PC-9 (cell line): ENCODE data around the gene ZNF398. TPM values are rescaled to one million over a fixed set of nuclear protein-coding genes. Genes with fewer than 3 reads are reported as not detected.

Experiments used
- BruUV-seq: library from RNA; stranded (reverse); fragments of 400-500 nt; replicated peaks from 2 replicates; lab custom pipeline; 2021; lab: Mats Ljungman, UMichigan
- CTCF ChIA-PET: fragments of 300-600 bp; sonication (Branson Sonifier 250); formaldehyde crosslinking; loops from one replicate; lab custom pipeline; 2022; ENCODE audit warnings: antibody characterized with exemption; lab: Charles Lee
- POLR2A ChIA-PET: fragments of 300-600 bp; sonication (Branson Sonifier 250); formaldehyde crosslinking; loops from one replicate; lab custom pipeline; 2022; ENCODE audit warnings: antibody characterized with exemption; ENCODE audit not compliant: unreplicated experiment; lab: Charles Lee
- DNase-seq, 2 experiments: peaks; one replicate each; pipeline versions ENCODE4 v3.0.0 to v3.0.0-alpha.2; 2015 to 2022; ENCODE audit warnings: mixed read lengths in 1 of 2
- H2AFZ ChIP-seq: fragments of 200-600 bp; sonication (generic); 2 replicates; pipeline ENCODE4 v1.8.1; 2017; ENCODE audit warnings: antibody characterized with exemption
- H3F3A ChIP-seq: fragments of 200-600 bp; sonication (generic); 2 replicates; pipeline ENCODE4 v1.8.1; 2017; ENCODE audit warnings: antibody characterized with exemption, mild to moderate bottlenecking, low read depth; ENCODE audit not compliant: insufficient read depth
- H3K27ac ChIP-seq: fragments of 200-600 bp; sonication (generic); 2 replicates; pipeline ENCODE4 v1.6.1; 2016; ENCODE audit warnings: mixed run types
- H3K27me3 ChIP-seq: fragments of 200-600 bp; sonication (generic); 2 replicates; pipeline ENCODE4 v1.6.1; 2016; ENCODE audit warnings: low read depth, mixed run types; ENCODE audit not compliant: insufficient read depth
- H3K36me3 ChIP-seq: fragments of 200-600 bp; sonication (generic); 2 replicates; pipeline ENCODE4 v1.6.1; 2016; ENCODE audit warnings: low read depth, mixed run types
- H3K4me1 ChIP-seq: fragments of 200-600 bp; sonication (generic); replicated peaks from 2 replicates; pipeline ENCODE4 v1.6.1; 2016; ENCODE audit warnings: mixed run types; ENCODE audit not compliant: insufficient read depth
- H3K4me2 ChIP-seq: fragments of 200-600 bp; sonication (generic); 2 replicates; pipeline ENCODE4 v1.6.1; 2017; ENCODE audit warnings: mixed run types
- H3K4me3 ChIP-seq: fragments of 200-600 bp; sonication (generic); 2 replicates; pipeline ENCODE4 v1.6.1; 2016; ENCODE audit warnings: mixed run types
- H3K79me2 ChIP-seq: fragments of 200-600 bp; sonication (generic); 2 replicates; pipeline ENCODE4 v1.6.1; 2017; ENCODE audit warnings: low read depth, mixed run types
- H3K9me2 ChIP-seq: fragments of 200-600 bp; sonication (generic); 2 replicates; pipeline ENCODE4 v1.8.1; 2017; ENCODE audit warnings: mild to moderate bottlenecking; ENCODE audit not compliant: insufficient read depth
- H3K9me3 ChIP-seq: fragments of 200-600 bp; sonication (generic); 2 replicates; pipeline ENCODE4 v1.8.1; 2016; ENCODE audit warnings: low read depth; ENCODE audit not compliant: insufficient read depth
- H4K20me1 ChIP-seq: fragments of 200-600 bp; sonication (generic); 2 replicates; pipeline ENCODE4 v1.8.1; 2017; ENCODE audit not compliant: insufficient read depth
- EZH2 ChIP-seq: fragments of 200-600 bp; sonication (generic); IDR thresholded peaks from 2 replicates; pipeline ENCODE4 v1.8.0; 2017; ENCODE audit warnings: antibody characterized with exemption, low read depth
- intact Hi-C: fragments of 100-400 bp; cut with micrococcal nuclease; formaldehyde crosslinking; loops from one replicate; pipeline ENCODE4 v1.10.0; 2022; ENCODE audit not compliant: unreplicated experiment
- total RNA-seq: library from RNA; stranded (reverse); gene quantifications from 2 replicates; pipeline ENCODE4 v1.2.3, GENCODE V29; 2021
- TF ChIP-seq, protein P1 (sequence below): fragments of 200-600 bp; sonication (generic); conservative IDR thresholded peaks from 2 replicates; pipeline ENCODE4 v1.6.1; 2017; ENCODE audit warnings: mixed run types, antibody characterized with exemption, mild to moderate bottlenecking, moderate library complexity

The ZNF398 gene
- total RNA-seq, 1 experiment from 2014 or later: 11.7 TPM

DNA sequence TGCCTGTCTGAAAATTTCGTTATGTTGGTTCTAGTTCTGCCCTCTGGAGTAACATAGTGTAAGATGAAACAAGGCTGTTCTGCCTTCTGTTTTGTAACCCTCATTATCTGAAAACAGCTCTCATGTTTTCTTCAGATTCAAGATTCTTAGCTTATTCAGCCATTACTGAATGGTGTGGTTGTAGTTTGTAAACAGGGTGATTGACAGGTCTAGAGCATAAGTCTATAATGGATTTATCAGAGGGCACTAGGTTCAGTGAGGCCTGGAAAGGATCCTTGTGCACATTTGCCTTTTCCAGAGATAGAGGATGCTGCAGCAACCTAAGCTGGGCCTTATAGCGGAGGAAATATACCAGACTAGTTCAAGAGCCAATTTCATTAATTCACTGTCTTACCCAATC, 6.1 kb downstream of the ZNF398 start:
- intact Hi-C loops: no loop called here
- ChIA-PET POLR2A (no interaction called here), CTCF (interaction anchor here (0.8 kb wide), 1 partner anchor 43 kb away, joined by 3 read pairs; no protein-coding TSS in a partner anchor)
- H3K36me3 ChIP-seq: no peaks in the 10 kb centered on the region
- H3K4me1 ChIP-seq: peaks cover 6% of the 10 kb centered on the region; the same call in 1 of the 2 replicates
- TF ChIP-seq EZH2: no peak
- TF ChIP-seq, protein P1, sequence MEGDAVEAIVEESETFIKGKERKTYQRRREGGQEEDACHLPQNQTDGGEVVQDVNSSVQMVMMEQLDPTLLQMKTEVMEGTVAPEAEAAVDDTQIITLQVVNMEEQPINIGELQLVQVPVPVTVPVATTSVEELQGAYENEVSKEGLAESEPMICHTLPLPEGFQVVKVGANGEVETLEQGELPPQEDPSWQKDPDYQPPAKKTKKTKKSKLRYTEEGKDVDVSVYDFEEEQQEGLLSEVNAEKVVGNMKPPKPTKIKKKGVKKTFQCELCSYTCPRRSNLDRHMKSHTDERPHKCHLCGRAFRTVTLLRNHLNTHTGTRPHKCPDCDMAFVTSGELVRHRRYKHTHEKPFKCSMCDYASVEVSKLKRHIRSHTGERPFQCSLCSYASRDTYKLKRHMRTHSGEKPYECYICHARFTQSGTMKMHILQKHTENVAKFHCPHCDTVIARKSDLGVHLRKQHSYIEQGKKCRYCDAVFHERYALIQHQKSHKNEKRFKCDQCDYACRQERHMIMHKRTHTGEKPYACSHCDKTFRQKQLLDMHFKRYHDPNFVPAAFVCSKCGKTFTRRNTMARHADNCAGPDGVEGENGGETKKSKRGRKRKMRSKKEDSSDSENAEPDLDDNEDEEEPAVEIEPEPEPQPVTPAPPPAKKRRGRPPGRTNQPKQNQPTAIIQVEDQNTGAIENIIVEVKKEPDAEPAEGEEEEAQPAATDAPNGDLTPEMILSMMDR: no peak
- no peaks in the 10 kb centered on the region for H3K9me2 ChIP-seq
- H4K20me1 ChIP-seq: no peaks in the 10 kb centered on the region; the same call in 1 of the 2 replicates
- H3F3A ChIP-seq: no peaks in the 10 kb centered on the region
- no peak overlapping the region for H3K27ac ChIP-seq
- H2AFZ ChIP-seq: no peak overlapping the region
- H3K4me3 ChIP-seq: no peak overlapping the region
- no peak overlapping the region for H3K4me2 ChIP-seq
- no peak for DNase-seq
- H3K79me2 ChIP-seq: peaks cover 59% of the 10 kb centered on the region
- H3K27me3 ChIP-seq: no peaks in the 10 kb centered on the region
- no TSS peak for BruUV-seq
- no peaks in the 10 kb centered on the region for H3K9me3 ChIP-seq

DNA sequence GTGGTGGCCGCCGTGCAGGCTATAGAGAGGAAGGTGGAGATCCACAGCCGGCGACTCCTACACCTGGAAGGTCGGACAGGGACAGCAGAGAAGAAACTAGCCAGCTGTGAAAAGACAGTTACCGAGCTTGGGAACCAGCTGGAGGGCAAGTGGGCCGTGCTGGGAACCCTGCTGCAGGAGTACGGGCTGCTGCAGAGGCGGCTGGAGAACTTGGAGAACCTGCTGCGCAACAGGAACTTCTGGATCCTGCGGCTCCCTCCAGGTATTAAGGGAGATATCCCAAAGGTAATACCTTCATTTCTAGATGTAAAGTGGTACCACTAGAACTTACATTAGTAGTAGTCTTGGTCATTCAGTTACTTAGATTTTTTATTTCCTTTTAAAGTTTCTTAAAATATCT, 6.8 kb downstream of the ZNF398 start:
- no peak for DNase-seq
- Histone ChIP-seq H3F3A (no peaks in the 10 kb centered on the region), H4K20me1 (no peaks in the 10 kb centered on the region; the same call in 1 of the 2 replicates), H3K27ac (no peak overlapping the region), H3K4me1 (no peaks in the 10 kb centered on the region), H3K79me2 (peaks cover 52% of the 10 kb centered on the region), H3K4me3 (no peak overlapping the region), H3K9me3 (no peaks in the 10 kb centered on the region), H3K4me2 (no peak overlapping the region), H3K27me3 (no peaks in the 10 kb centered on the region), H3K9me2 (no peaks in the 10 kb centered on the region), H2AFZ (no peak overlapping the region), H3K36me3 (no peaks in the 10 kb centered on the region)
- intact Hi-C loops: no loop called here
- ChIA-PET CTCF (interaction anchor here (0.5 kb wide), 1 partner anchor 16 kb away, joined by 3 read pairs; no protein-coding TSS in a partner anchor), POLR2A (no interaction called here)
- BruUV-seq: no TSS peak
- no peak for TF ChIP-seq EZH2
- TF ChIP-seq, protein P1: no peak

DNA sequence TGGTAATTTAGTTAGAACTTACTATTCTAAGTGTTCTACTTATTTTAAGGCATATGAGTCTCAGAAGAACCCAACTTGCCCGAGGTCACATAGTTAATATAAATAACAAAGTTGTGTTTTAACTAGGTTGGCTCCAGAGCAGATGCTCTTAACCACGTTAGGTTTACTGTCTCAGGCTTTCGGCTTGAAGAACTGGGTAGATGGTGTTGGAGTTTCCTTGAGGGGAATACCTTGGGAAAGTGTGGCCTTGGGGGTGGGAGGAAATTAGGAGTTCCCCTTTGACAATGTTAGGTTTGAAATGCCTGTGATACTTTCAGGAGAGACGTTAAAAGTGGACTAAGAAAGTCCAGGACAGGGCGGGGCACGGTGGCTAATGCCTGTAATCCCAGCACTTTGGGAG, 9.6 kb downstream of the ZNF398 start:
- Histone ChIP-seq H3K4me3 (no peak overlapping the region), H3K9me2 (no peaks in the 10 kb centered on the region), H3K36me3 (peaks cover 4% of the 10 kb centered on the region; the same call in 1 of the 2 replicates), H3K9me3 (no peaks in the 10 kb centered on the region), H3K4me1 (0 out of 2 replicates have a peak, but pooled peaks cover 7% of the 10 kb centered on the region), H3K79me2 (peaks cover 23% of the 10 kb centered on the region), H2AFZ (no peak overlapping the region), H3F3A (peaks cover 4% of the 10 kb centered on the region; the same call in 1 of the 2 replicates), H4K20me1 (no peaks in the 10 kb centered on the region; the same call in 1 of the 2 replicates), H3K27ac (no peak overlapping the region), H3K27me3 (no peaks in the 10 kb centered on the region), H3K4me2 (no peak overlapping the region)
- CTCF ChIA-PET: no interaction called here
- POLR2A ChIA-PET: no interaction called here
- DNase-seq: no peak
- BruUV-seq: no TSS peak
- intact Hi-C loops: no loop called here
- TF ChIP-seq, protein P1: no peak
- TF ChIP-seq EZH2: no peak
